Embryonic facial prominence (tissue), 1 donor: ENCODE results near the gene HOXB4.

ENCODE experiments used
- DNase-seq: peaks from one replicate; pipeline ENCODE4 v3.0.0-alpha.2; 2016; ENCODE audit errors: extremely low spot score

The HOXB4 gene

DNA sequence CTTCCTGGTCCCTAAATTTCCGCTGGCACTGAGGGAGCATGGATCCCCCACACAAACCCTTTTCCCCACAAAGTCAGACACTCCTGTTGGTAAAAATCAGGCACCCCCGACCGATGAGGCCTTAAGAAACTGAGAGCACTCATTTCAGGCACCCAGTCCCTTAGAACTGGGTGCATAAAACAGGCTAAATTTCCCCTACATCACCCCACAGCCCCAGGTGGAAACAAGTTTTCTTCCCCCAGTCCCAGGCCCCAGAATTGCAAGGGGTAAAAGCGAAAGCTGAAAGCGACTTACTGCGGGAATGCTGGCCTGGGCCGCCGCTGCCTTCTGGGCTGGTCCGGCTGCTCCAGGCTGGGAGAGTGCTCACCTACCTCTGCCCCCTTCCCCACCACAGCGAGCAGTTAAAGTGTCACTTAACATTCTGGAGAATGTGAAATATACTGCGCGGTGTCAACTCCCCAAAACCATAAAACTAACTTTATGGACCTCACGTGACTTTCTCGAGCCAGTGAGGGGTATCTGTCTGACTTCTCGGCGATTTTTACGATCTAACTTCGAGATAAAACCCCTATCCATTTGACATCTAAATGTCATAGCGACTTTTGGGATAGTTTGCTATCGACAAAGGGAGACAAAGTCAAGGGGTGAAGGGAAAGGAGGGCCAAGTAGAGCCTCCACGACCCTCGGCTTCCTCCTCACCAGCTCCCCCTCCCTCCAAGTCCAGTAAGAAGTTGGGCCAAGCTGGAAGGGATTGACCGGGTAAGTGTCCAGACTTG is 11.9 kb upstream of the HOXB4 start, which contains the start of gene HOXB3:
Gene HOXB3, minus strand, starts transcription at position 411 of the 776 bp plus-strand sequence. CDS start 37,767 bp downstream, outside the sequence.
- no peak for DNase-seq

DNA sequence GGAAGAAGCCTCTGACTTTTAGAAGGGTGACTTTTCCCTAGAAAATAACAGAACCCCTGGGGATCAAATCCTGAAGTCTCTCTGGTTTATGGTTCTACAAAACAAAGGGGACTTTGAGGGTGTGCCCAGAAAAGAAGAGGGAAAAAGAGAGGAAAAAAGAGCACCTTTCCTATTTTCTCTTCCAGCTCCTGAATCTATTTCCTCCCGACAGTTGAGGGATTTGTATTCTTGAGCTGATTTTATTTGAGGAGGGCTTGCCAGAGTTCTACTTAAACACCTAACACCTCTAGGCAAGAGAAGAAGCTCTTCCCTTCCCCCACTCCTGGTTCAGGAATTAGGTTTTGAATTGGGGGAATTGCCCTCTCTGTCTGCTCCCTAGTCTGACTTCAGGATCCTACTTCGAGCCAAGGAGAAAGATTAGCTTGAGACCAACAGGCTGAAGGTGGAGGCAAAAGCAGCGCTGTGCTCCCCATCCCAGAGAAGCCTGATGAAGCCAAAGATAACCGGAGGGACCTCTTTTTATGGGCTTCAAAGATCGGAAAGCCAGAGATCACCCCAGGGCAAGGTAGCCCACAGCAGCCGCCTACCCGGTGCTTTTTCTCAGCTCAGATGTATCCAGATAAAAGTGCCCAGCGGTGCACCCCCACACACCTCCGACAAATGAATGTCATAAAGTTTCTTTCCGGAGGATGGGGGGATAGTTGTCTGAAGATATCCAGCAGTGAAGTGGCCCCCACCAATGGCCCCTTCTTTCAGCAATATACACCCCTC is 11.1 kb upstream of the HOXB4 start:
- no peak for DNase-seq

DNA sequence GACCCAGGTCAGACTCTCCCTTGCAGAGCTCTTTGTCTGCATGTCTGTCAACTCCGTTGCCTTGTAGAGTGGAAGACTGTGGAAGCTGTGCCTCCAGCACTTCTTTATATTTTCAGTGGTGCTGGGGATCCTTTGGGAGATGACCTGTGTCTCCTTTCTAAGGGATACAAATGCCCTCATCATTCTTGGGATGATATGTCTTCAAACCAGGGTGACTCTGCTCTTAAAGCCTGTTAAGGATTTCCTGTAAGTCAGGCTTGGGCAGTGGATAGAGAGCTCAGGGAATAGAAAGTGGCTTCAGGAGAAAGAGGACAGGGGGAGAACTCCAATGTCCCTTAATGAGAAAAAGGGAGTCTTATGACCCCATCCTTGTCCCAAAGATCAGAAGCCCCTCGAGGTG is 10.4 kb upstream of the HOXB4 start:
- DNase-seq: no peak

DNA sequence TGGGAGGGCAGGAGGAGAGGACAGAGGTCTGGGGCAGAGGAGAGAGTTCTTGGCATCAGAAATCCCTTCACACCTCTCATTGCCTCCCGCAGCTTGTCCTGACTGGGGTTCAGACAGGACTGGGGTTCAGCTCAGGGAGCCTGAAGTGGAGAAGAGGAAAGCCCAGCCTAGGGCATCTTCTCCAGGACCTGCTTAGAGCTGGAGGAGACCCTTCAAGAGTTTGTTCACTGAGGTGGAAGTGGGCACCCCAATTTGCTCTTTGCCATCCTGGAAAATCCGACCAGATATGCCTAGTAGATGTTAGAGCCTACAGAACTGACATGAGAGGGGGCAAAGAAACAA is 9.9 kb upstream of the HOXB4 start:
- no peak for DNase-seq

DNA sequence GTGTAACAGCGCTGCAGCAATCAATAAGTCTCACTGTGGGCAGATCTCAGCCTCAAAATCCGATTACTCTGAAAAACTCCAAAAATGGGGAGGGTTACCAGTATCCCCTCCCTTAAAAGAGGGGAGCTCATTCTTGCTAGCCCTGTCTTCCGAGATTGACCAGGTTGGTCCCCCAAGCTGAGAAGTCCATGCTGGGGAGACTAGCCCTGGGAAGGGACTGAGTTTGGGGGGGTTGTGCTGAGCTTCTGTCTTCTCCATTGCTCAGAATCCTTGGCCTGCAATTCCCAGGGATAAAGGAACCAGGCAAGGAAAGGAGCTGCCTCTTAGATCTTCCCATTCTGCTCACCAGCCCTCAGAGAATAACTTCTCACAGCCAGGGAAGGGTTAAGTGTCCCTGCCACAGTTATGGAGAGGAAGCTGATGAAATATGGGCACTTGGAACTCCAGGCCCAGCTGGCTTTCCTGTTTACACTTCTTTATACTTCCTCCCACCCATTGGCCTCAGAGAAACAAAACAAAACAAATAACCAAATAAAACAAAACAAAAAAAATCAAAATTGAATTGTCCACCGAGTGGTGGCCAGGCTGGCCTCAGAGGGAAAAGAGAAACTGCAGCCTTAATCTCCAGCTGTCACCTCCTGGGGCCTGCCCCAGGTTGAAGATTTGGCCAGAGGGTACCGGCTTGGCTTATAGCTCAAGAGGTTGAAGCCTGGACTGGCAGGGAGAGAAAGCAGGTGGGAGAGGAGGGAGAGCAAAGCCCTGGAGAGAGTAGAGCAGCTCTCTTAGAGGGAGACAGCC is 9.3 kb upstream of the HOXB4 start:
- DNase-seq: no peak

DNA sequence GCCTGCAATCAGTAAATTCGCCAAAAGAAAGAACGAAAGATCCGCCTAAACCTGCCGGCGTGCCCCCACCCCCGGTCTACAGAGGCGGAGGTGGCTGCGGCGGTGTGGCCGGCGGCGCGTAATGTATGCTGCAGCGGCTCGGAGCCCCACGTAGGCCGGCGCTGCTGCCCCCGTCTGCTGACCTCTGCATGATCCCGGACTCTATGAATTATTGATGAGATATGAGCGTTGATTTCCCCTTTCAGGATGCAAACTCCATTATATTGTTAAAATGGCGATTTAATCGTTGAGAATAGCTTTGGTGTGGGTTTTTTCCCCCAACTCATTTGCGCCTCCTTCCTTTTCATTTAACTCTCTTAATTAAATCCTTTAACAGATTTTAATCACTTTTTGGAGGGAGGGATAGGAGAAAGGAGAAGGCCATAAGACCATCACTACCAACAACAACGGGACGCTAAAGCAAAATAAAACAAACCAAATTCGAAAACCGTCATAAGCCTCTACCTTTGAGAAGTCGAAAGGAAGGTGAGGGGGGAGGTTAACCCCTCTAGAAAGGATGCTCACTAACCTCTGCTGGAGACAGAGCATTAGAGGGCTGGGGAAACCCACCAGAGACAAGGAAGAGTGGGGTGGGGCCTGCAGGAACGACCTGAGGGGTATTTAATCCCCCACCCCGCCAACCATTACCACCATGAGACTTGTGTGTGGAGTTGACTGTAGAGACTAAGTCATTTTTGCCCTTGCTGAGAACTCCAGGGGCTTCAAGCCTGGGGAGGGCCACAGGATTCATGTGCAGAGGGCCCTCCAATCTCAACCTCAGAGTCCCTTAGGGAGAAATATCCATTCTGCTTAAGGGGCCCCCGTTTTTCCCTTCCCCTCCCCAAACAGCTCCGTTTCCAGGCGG is 8.5 kb upstream of the HOXB4 start:
- no peak for DNase-seq

DNA sequence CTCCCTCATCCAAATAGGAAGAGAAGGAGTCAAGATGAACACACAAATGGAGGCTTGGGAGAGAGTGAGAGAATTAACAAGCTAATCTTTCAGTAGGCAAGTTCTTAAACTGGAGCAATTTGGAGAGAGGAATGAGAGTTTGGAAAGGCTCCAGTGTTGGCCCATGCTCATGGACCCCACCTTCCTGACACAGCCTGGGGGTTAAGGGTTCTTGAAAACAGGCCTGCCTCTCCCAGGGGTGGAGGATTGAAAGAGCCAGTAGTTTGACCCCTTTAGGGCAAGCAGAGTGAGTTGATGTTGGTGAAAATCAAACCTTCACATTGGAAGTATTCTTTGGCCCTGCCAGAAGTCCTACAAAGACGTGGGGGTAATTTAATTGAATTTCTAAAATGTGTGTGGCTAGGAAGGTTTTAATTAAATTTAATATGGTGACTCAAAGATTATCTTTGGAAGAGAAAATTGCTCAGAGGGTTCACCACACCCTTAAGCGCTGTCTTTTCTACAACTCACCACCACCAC is 6.1 kb upstream of the HOXB4 start:
- DNase-seq: no peak

DNA sequence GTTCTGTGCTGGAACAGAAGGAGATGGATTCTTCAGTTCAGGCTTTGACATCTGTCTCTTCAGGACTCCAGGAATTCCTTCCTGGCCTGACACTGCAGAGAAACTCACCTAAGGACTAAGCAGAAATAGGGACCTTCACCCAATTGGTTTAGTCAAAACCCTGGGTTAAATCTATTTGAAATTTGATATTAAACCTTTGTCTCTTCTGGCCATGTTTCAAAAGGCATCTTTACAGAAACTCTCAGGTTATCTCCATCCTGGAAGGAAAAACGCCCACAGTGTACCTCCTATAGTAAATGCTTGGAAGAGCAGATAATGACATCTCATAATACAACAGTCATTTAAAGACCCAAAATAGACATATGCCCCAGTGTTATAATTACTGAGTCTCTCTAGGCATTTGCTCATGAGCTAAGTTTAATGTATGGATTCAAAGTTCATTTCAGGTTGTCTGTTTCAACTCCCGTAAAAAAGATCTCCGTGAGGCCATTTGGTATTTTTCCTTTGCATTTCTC is 5.6 kb upstream of the HOXB4 start:
- DNase-seq: no peak

DNA sequence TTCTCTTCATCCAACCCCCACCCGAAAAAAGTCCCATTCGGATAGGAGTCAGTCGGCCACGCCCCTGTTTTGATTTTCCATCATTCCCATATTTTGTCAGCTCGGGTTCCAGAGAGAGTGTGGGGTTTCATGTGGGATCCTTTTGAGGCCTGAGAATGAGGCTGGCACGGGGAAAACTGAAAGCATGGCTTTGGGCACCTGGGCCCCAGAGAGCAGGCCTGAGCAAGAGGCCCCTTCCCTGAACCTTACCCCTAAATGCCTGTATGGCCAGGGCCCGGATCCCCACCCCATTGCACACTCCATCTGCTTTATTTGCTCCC is 4.6 kb upstream of the HOXB4 start:
- DNase-seq: no peak

DNA sequence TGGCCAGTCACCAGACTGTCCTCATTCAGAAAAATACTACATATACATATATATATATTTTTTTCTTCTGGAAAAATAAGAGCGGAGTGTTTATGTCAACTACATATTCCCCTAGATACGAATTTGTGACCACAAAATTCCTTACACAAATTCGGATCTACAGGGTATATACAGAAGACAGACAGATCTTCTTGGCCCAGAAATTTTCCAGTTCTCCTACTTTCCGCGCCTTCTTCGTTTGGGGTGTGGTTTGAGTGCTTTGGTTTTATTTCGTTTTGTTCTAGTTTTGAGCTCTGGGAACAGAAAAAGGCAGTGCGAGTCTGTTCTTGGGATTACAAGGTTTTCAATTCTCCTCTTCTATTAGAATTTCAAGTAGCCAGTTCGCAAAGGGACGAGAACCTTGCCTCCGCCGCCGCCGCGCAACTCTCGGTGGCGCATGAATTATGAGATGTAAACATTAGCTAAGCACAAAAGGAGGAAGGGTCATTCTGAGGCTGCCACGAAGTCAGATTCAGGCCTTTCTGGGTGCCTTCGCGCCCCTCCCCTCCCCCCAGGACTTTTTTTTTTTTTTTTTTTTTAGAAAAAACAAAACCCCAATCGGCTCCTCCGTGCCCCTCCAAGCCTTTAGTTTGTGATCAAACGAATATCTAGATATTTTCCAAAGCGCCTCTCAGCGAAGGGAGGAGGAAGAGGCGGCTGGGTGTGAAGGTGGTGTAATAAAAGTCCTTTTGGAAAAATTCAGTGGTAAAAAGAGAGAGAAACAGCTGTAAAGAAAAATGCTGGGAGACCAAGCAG is 1.8 kb upstream of the HOXB4 start:
- DNase-seq: no peak

DNA sequence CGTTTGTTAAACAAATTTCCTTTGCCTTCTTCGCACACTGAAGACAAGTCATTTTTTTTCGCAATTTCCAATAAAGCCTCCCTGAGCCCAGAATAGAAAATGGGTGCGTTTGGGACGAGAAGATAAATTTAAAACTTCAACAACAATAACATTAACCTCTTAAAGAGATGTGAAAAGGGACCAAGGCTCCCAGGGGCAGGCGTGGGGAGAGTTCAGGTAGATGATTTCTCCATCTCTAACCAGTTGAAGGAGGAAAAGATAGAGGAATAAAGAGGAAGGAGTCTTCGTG is 1.3 kb upstream of the HOXB4 start:
- no peak for DNase-seq

DNA sequence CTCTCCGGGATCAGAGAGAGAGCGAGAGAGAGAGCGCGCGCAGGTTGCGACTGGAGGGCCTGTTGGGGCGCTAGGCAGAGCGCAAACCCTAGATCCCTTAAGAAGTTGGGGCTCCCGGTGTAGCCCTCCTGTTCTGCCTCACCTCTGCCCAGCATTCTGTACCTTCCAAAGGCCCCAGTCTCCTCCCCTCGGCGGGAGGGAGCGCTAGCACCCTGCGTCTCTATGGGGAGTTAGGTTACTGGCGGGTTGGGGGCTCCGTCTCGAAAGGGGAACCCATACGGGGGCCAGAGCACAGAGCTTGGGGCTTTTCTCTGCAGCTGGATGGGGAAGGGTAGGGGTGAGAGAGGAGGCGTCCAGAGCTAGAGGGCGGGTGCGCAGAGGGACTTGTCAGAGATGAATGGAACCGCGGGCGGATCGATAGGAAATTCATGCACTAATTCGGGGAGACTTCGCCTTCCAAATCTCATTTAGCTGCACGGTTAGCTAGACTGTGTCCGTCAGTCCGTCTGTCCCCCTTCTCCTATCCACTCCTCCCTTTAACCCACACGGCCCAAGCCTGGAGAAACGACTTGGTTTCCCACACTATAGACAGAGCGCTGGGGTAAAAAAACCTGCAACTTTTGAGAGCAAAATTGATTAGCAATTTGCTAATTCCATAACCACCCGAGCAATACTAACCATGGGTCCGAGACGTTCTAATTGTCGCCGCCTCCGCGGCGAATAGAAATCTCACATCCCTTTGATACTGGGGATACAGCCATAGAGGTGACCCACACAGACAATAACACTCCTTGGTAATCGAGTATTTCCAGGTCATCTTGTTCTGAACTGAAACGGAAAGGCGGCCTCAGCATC is 693 bp upstream of the HOXB4 start:
- no peak for DNase-seq

DNA sequence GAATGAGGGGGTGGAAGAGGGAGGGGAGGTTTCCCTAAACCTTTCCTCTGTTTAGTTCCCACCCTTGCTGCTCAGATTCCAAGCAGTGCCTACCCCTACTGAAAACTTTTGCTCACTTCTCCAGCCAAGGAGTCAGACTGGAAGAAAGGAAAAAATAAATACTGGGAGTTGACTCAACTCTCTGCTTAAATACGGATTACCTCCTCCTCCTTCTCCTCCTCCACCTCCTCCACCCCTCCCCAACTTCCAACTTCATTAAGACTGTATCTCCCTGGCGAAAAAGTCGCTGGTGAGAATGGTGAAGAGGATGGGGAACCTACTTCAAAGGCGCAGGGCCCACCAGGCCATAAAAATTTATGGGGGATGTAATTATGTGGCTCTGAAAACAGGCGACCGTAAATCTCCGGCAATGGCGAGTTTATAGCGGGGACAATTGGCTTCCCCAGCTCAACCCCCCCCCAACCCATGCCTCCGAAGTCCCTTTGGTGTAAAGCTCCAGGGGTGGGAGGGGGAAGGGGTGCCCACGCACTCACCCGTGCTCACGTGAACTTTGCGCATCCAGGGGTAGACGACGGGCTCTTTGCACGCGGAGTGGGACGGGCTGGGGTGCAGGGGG is 712 bp downstream of the HOXB4 start:
- no peak for DNase-seq

DNA sequence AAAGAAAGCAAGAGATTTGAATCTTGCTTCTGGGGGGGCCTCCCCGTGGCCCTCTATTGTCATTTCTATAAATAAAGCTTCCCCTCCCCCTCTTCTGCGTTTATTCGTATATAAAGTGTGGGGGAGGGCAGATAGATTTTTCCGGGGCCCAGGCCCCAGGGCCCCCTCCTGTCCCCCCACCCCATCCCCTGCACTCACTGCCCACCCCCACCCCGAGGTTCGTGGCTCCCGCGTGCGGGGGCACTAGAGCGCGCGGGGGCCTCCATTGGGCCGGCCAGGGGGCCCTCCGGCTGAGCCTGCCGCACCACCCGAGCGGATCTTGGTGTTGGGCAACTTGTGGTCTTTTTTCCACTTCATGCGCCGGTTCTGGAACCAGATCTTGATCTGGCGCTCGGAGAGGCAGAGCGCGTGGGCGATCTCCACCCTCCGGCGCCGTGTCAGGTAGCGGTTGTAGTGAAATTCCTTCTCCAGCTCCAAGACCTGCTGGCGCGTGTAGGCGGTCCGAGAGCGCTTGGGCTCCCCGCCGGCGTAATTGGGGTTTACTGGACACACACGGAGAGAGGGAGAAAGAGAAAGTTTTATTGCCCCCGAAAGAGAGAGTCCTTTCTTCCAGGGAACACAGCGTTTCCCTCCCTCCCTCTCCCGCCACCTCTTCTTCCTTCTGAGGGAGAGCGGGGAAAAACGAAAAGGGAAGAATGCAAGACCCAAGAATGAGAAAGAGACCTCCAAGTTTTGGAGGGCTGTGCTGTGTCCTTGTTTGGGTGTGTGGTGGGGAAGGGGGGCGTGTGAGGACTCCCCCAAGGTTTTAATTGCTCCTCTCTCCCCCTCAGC is 1.5 kb downstream of the HOXB4 start:
- DNase-seq: no peak

DNA sequence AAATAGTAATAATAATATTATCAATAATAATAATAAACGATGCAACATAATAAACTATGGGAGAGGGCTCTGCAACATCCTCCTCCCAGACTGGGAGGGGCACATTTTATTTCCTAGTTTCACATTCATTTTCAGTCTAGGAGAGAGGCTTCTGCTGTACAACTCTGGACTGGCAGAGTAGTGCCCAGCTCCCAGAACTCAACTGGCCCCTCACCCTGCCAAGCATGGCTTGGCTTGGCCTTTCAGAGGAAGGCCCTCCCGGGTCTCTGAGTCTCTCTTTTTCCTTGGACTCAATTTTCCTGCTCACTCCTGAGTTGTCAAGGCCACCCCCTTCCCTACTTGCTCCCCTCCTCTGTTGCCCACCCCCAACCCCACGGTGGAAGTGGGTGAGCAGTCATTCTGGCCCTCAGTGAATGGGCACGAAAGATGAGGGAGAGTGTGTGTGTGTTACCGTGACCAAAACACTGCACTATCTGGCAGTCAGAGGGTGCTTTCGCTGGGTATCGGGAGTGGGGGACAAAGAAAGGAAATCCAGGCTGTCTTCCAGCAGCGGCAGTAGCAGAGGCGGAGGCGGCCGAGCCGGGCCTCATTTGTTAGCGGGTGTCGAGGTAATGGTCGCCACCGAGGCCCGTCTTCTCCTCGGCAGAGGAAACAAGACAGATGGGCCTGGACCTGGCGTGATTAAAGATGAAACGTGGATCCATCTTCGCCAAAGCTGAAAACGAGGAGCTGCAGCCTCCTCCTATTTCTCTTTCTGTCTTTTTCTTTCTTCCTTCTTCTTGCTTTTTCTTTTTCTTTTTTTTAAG is 2.3 kb downstream of the HOXB4 start:
- no peak for DNase-seq

DNA sequence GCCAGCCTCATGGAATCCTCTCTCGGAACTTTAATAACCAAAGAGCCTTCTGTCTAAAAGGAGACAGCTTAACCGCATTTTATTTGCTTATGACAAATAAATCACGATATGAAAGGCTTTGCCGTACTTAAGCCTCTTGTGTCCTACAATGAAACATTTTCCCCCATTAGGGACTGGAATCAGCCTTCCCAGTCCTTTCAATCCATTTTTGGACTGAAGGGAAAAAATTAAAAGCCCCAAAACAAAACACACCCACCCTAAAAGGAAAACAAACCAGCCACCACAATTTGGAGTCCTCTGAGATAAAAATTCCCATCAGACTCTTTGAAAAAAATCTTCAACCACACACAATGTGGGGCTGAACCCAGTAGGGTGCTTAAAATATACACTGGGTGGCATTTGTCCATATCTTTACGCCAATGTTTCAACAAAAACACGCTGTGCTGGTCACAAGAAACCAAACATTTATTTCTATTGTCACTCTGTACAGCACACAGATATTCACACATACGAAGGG is 3.0 kb downstream of the HOXB4 start:
- DNase-seq: no peak

DNA sequence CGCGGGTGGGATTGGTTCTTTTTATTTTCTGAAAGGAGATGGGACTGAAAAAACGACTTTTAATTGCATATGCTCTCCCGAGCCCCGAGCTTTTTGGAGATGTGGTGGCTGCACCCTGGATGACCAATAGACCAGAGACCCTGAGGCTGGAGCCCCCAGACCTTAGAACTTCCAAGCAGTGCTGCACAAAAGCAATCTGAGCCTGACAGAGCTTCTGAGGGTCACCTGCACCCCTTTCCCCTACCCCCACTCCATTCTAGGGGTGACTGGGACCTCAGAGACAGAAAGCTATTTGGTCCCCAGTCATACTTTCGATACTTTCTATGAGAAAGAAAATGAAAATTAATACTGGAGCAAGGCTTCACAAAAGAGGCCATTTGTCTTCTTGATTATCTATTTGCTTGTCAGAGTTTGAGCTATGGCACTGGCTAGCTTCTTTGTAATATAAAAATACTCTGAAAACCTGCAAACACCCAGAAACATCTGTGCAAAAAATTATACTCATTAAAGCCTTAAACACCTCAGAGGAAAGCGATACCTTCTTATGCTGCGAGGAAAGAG is 3.6 kb downstream of the HOXB4 start:
- DNase-seq: no peak
